ENCODE measurements around the gene HDAC9. TPM values are rescaled to one million over a fixed set of nuclear protein-coding genes. Genes with fewer than 3 reads are reported as not detected.

HDAC9 gene
- polyA plus RNA-seq, 3 donors: 41.7 to 51.2 (median 44.2) TPM

DNA sequence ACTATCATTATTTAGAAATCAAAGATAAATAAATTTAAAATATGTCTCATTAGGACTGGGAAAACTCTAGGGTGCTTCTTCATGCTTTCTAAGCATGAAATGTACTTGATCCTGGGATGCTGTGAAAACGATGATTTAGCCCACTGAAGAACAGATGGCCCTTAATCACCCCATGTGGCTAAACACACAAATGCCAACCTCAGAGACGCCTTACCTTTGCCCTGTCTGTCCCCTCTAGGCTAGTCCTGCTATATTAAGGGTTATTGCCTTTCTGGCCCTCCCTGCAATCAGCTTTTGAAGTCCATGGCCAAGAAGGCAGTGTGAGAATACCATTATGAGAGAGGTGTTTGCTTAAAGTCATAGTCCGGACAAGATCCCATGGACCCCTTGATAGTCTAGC is 404.7 kb downstream of the HDAC9 start:
- no peak overlapping the region for H2AFZ ChIP-seq (ENCODE audit: insufficient read depth, low read depth, low read length, poor library complexity, severe bottlenecking)
- no peak overlapping the region for H3K4me2 ChIP-seq (replicated peaks; ENCODE audit: extremely low read depth, low read length, poor library complexity, severe bottlenecking)
- Mint-ChIP-seq H3K27me3 (ENCODE audit: low read depth in 3 of 3) (peaks cover 0 to 1% (median 0%) of the 10 kb centered on the region in 3 donors), H3K4me3 (no peak overlapping the region), H3K27ac (no peak overlapping the region), H3K36me3 (no peaks in the 10 kb centered on the region), H3K4me1 (no peaks in the 10 kb centered on the region), H3K9me3 (peaks cover 0 to 8% (median 4%) of the 10 kb centered on the region in 7 donors)
- no peak overlapping the region for H3K4me3 ChIP-seq (replicated peaks in 1 of 3; ENCODE audit: low read depth in 2 of 3, low read length in 3 of 3)
- H3K79me2 ChIP-seq (ENCODE audit: insufficient read depth, low read length): no peaks in the 10 kb centered on the region
- intact Hi-C loops (cut with micrococcal nuclease): no loop called here
- no peaks in the 10 kb centered on the region for H3K4me1 ChIP-seq (ENCODE audit: control insufficient read depth in 1 of 2, insufficient read depth in 2 of 2, low read length in 2 of 2)
- peaks cover 4 to 7% of the 10 kb centered on the region in 2 donors for H3K9me3 ChIP-seq (replicated peaks in 1 of 2; ENCODE audit: control insufficient read depth in 1 of 2, insufficient read depth in 1 of 2, low read length in 2 of 2)
- no peaks in the 10 kb centered on the region for H3K27me3 ChIP-seq (ENCODE audit: control insufficient read depth in 2 of 2, insufficient read depth in 2 of 2, low read length in 2 of 2)
- no peaks in the 10 kb centered on the region for H3K36me3 ChIP-seq (replicated peaks in 1 of 2; ENCODE audit: control insufficient read depth in 1 of 2, insufficient read depth in 2 of 2, low read length in 2 of 2)
- 100% methylated on average over 1 of the region's 3 CpGs for WGBS (ENCODE audit: insufficient coverage)
- TF ChIP-seq, protein P1, sequence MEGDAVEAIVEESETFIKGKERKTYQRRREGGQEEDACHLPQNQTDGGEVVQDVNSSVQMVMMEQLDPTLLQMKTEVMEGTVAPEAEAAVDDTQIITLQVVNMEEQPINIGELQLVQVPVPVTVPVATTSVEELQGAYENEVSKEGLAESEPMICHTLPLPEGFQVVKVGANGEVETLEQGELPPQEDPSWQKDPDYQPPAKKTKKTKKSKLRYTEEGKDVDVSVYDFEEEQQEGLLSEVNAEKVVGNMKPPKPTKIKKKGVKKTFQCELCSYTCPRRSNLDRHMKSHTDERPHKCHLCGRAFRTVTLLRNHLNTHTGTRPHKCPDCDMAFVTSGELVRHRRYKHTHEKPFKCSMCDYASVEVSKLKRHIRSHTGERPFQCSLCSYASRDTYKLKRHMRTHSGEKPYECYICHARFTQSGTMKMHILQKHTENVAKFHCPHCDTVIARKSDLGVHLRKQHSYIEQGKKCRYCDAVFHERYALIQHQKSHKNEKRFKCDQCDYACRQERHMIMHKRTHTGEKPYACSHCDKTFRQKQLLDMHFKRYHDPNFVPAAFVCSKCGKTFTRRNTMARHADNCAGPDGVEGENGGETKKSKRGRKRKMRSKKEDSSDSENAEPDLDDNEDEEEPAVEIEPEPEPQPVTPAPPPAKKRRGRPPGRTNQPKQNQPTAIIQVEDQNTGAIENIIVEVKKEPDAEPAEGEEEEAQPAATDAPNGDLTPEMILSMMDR (IDR thresholded peaks at IDR 0.05): no peak
- no peak for DNase-seq
- no peak overlapping the region for H3K9ac ChIP-seq (ENCODE audit: insufficient read depth, low read length, poor library complexity, severe bottlenecking)
- no peak overlapping the region for H3K27ac ChIP-seq (ENCODE audit: low read depth in 1 of 2, low read length in 2 of 2)
- H4K20me1 ChIP-seq (ENCODE audit: insufficient read depth, low read length): no peaks in the 10 kb centered on the region

DNA sequence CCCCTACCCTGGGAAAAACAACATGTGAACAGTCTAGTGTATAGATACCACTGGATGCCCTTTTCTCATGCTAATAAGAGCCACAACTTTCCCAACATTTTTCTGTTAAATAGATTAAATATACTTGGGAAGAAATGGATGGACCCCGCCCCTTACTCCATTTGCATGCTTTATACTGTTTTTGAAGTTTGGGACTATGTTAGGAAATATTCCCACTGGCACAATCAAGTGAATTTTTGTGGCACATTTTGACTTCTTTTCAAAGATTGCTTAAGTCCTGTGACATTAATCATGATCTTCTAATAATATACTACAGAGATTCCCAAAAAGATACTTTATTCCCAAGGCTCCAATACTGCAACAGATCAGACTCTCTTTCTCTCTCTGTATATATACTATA is 405.3 kb downstream of the HDAC9 start:
- Mint-ChIP-seq H3K9me3 (peaks cover 1 to 10% (median 4%) of the 10 kb centered on the region in 7 donors), H3K36me3 (no peaks in the 10 kb centered on the region), H3K27ac (no peak overlapping the region), H3K27me3 (ENCODE audit: low read depth in 3 of 3) (peaks cover 0 to 1% (median 0%) of the 10 kb centered on the region in 3 donors), H3K4me3 (no peak overlapping the region), H3K4me1 (no peaks in the 10 kb centered on the region)
- intact Hi-C loops (cut with micrococcal nuclease): no loop called here
- Histone ChIP-seq H3K4me3 (replicated peaks in 1 of 3; ENCODE audit: low read depth in 2 of 3, low read length in 3 of 3) (no peak overlapping the region), H3K36me3 (replicated peaks in 1 of 2; ENCODE audit: control insufficient read depth in 1 of 2, insufficient read depth in 2 of 2, low read length in 2 of 2) (no peaks in the 10 kb centered on the region), H2AFZ (ENCODE audit: insufficient read depth, low read depth, low read length, poor library complexity, severe bottlenecking) (no peak overlapping the region), H3K27me3 (ENCODE audit: control insufficient read depth in 2 of 2, insufficient read depth in 2 of 2, low read length in 2 of 2) (no peaks in the 10 kb centered on the region), H3K79me2 (ENCODE audit: insufficient read depth, low read length) (no peaks in the 10 kb centered on the region), H3K9me3 (replicated peaks in 1 of 2; ENCODE audit: control insufficient read depth in 1 of 2, insufficient read depth in 1 of 2, low read length in 2 of 2) (peaks cover 4 to 7% of the 10 kb centered on the region in 2 donors), H3K9ac (ENCODE audit: insufficient read depth, low read length, poor library complexity, severe bottlenecking) (no peak overlapping the region), H3K4me2 (replicated peaks; ENCODE audit: extremely low read depth, low read length, poor library complexity, severe bottlenecking) (no peak overlapping the region), H3K4me1 (ENCODE audit: control insufficient read depth in 1 of 2, insufficient read depth in 2 of 2, low read length in 2 of 2) (no peaks in the 10 kb centered on the region), H3K27ac (ENCODE audit: low read depth in 1 of 2, low read length in 2 of 2) (no peak overlapping the region), H4K20me1 (ENCODE audit: insufficient read depth, low read length) (no peaks in the 10 kb centered on the region)
- WGBS (ENCODE audit: insufficient coverage): no CpG with 5 or more reads among the region's 1 CpG
- TF ChIP-seq, protein P1 (IDR thresholded peaks at IDR 0.05): no peak
- DNase-seq: no peak
